WI38 (cell line): ENCODE data around the gene SRPK2.

ENCODE experiments used
- H3K4me3 ChIP-seq: 2 replicates; pipeline ENCODE4 v1.5.1; 2011; ENCODE audit warnings: low read depth, mild to moderate bottlenecking, control low read depth, low read length
- CTCF ChIP-seq: IDR thresholded peaks from 2 replicates; pipeline ENCODE4 v1.5.1; 2012; ENCODE audit warnings: low read depth, mild to moderate bottlenecking, control low read depth, low read length

Gene SRPK2

GRCh38 chr7:105249216-105249615 lies 139.5 kb downstream of the SRPK2 start:
- TF ChIP-seq CTCF, result no peak

GRCh38 chr7:105246679-105247078 lies 142.0 kb downstream of the SRPK2 start:
- no peak for TF ChIP-seq CTCF

More at GRCh38 chr7:105249216-105249615, 139.5 kb downstream of the SRPK2 start:
- no peak overlapping the region for H3K4me3 ChIP-seq

GRCh38 chr7:105246256-105246655 lies 142.5 kb downstream of the SRPK2 start:
- no peak overlapping the region for H3K4me3 ChIP-seq
- no peak for TF ChIP-seq CTCF

More at GRCh38 chr7:105246679-105247078, 142.0 kb downstream of the SRPK2 start:
- H3K4me3 ChIP-seq, result no peak overlapping the region

- no peak for TF ChIP-seq CTCF
- H3K4me3 ChIP-seq, result no peak overlapping the region
Measured at GRCh38 chr7:105245398-105246114, 143.2 kb downstream of the SRPK2 start.

DNA sequence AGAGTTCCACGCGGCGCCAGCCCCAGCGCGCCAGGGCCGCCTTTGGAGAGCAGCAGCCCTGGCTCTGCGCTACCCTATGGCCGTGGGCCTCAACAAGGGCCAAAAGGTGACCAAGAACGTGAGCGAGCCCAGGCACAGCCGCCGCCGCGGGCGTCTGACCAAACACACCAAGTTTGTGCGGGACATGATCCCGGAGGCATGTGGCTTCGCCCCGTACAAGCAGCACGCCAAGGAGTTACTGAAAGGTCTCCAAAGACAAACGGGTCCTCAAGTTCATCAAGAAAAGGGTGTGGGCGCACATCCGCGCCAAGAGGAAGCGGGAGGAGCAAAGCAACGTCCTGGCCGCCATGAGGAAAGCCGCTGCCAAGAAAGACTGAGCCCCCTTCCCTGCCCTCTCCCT lies 144.1 kb downstream of the SRPK2 start:
- H3K4me3 ChIP-seq, result no peak overlapping the region
- TF ChIP-seq CTCF, result no peak

GRCh38 chr7:105241198-105241597 lies 147.5 kb downstream of the SRPK2 start:
- no peak for TF ChIP-seq CTCF
- no peak overlapping the region for H3K4me3 ChIP-seq

DNA sequence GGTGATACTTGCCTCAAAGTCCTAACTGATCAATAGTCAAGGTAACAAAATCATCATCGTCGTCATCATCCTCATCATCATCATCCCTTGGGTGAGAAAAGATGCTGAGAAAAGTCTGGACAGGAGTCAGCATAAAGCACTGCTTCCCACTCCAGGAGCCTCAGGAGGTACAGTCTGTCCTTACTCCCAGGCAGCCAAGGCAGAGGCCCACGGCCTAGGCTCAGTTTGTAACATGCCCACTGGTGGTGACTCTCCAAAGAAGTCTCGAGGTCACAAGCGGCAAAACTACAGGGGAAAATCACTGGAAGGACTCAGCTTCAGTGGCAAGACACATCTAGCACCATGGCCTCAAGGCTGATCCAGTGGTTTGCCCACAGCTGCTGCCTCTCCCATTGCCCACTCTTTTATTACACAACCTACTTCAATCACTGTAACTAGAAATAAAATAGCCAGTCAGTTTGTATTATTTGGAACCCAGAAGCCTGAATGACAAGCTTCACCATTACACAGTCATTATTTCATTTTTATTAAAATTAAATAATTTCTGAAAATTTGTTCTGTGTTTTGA lies 150.4 kb downstream of the SRPK2 start:
- no peak for TF ChIP-seq CTCF
- no peak overlapping the region for H3K4me3 ChIP-seq
